ENCODE measurements around the gene SIKE1. TPM values are rescaled to one million over a fixed set of nuclear protein-coding genes. Genes with fewer than 3 reads are reported as not detected.
"Not testable (repeated sequence)": the region's sequence is repeated elsewhere in the genome, so short reads cannot be mapped to it uniquely, and the experiment has no call there.

Gene SIKE1
- total and polyA plus RNA-seq, 4 donors, result 18.8 to 40.1 (median 27.0) TPM

DNA sequence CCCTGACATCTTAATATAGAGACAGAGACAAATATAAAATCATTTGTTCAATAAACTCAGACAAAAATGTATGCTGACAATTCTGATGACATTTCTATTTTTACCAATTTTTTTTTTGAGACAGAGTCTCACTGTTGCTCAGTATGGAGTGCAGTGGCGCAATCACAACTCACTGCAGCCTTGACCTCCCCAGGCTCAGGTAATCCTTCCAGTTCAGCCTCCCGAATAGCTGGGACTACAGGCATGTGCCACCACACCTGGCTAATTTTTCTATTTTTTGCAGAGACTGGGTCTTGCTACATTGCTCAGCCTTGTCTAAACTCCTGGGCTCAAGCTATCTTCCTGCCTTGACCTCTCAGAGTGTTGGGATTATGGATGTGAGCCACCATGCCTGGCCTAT is 13.6 kb upstream of the SIKE1 start:
- DNase-seq (no peak), ATAC-seq (ENCODE audit: low FRiP score) (no peak)
- Histone ChIP-seq H3K27me3 (ENCODE audit: control insufficient read depth in 1 of 2, insufficient read depth in 2 of 2, low read length in 1 of 2) (no peaks in the 10 kb centered on the region), H3K4me1 (ENCODE audit: control insufficient read depth in 1 of 2, insufficient read depth in 2 of 2, low read length in 2 of 2) (no peaks in the 10 kb centered on the region), H3K27ac (ENCODE audit: low read depth in 1 of 2, low read length in 2 of 2) (no peak overlapping the region), H3K9me3 (ENCODE audit: control insufficient read depth, low read length) (no peaks in the 10 kb centered on the region), H3K36me3 (ENCODE audit: control insufficient read depth in 1 of 2, insufficient read depth in 2 of 2, low read length in 1 of 2) (no peaks in the 10 kb centered on the region), H3K4me3 (ENCODE audit: low read length in 2 of 2) (no peak overlapping the region)
- intact Hi-C loops (cut with DNase I), result no loop called here
- WGBS, 2 donors, result 84% methylated on average over 2 of the region's 2 CpGs

DNA sequence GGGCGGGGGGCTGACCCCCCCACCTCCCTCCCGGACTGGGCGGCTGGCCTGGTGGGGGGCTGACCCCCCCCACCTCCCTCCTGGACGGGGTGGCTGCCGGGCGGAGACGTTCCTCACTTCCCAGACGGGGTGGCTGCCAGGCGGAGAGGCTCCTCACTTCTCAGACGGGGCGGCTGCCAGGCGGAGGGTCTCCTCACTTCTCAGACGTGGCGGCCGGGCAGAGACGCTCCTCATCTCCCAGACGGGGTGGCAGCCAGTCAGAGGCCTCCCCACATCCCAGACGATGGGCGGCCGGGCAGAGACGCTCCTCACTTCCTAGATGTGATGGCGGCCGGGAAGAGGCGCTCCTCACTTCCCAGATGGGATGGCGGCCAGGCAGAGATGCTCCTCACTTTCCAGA is 10.1 kb upstream of the SIKE1 start:
- DNase-seq; H3K4me3 ChIP-seq (ENCODE audit: low read length in 2 of 2); intact Hi-C loops (cut with DNase I); H3K27me3 ChIP-seq (ENCODE audit: control insufficient read depth in 1 of 2, insufficient read depth in 2 of 2, low read length in 1 of 2); H3K36me3 ChIP-seq (ENCODE audit: control insufficient read depth in 1 of 2, insufficient read depth in 2 of 2, low read length in 1 of 2); H3K27ac ChIP-seq (ENCODE audit: low read depth in 1 of 2, low read length in 2 of 2); ATAC-seq (ENCODE audit: low FRiP score); H3K4me1 ChIP-seq (ENCODE audit: control insufficient read depth in 1 of 2, insufficient read depth in 2 of 2, low read length in 2 of 2); H3K9me3 ChIP-seq (ENCODE audit: control insufficient read depth, low read length): not testable (repeated sequence)
- 93 to 97% methylated on average over 10 to 25 of the region's 25 CpGs for WGBS, 2 donors

GRCh38 chr1:114786440-114786839 is 6.0 kb upstream of the SIKE1 start:
- H3K27ac ChIP-seq (ENCODE audit: low read depth in 1 of 2, low read length in 2 of 2); H3K4me1 ChIP-seq (ENCODE audit: control insufficient read depth in 1 of 2, insufficient read depth in 2 of 2, low read length in 2 of 2); H3K36me3 ChIP-seq (ENCODE audit: control insufficient read depth in 1 of 2, insufficient read depth in 2 of 2, low read length in 1 of 2); ATAC-seq (ENCODE audit: low FRiP score); H3K9me3 ChIP-seq (ENCODE audit: control insufficient read depth, low read length); intact Hi-C loops (cut with DNase I); H3K4me3 ChIP-seq (ENCODE audit: low read length in 2 of 2); DNase-seq; H3K27me3 ChIP-seq (ENCODE audit: control insufficient read depth in 1 of 2, insufficient read depth in 2 of 2, low read length in 1 of 2): not testable (repeated sequence)
- WGBS, 2 donors, result 88 to 93% methylated on average over 1 of the region's 1 CpG

- H3K4me1 ChIP-seq (ENCODE audit: control insufficient read depth in 1 of 2, insufficient read depth in 2 of 2, low read length in 2 of 2), result peaks cover 0 to 2% of the 10 kb centered on the region in 2 donors
- no peaks in the 10 kb centered on the region for H3K36me3 ChIP-seq (ENCODE audit: control insufficient read depth in 1 of 2, insufficient read depth in 2 of 2, low read length in 1 of 2)
- no peak for ATAC-seq (ENCODE audit: low FRiP score)
- H3K27me3 ChIP-seq (ENCODE audit: control insufficient read depth in 1 of 2, insufficient read depth in 2 of 2, low read length in 1 of 2), result no peaks in the 10 kb centered on the region
- no peak overlapping the region for H3K27ac ChIP-seq (ENCODE audit: low read depth in 1 of 2, low read length in 2 of 2)
- intact Hi-C loops (cut with DNase I), result no loop called here
- no peak for DNase-seq
- 78 to 80% methylated on average over 5 of the region's 5 CpGs for WGBS, 2 donors
- H3K9me3 ChIP-seq (ENCODE audit: control insufficient read depth, low read length), result no peaks in the 10 kb centered on the region
- H3K4me3 ChIP-seq (ENCODE audit: low read length in 2 of 2), result no peak overlapping the region
Measured at GRCh38 chr1:114782476-114782875, 2.0 kb upstream of the SIKE1 start.

DNA sequence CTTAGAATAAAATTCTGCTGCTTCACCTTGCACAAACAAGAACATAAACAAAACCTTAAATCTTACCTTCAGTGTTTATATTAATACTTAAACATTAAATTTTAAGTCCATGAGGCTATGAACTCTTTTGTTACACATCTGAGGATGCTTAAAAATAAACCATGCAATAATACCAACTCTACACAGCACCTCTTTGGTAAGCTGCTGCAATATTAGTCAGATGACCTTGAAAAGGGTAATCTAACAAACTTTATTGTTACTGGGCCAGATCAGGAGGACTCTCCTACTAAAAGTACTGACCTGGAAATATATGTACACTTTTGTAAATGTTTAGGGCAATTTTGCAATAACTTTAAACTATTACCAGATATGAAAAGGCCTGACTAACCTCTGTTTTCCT is 763 bp downstream of the SIKE1 start:
- no peaks in the 10 kb centered on the region for H3K36me3 ChIP-seq (ENCODE audit: control insufficient read depth in 1 of 2, insufficient read depth in 2 of 2, low read length in 1 of 2)
- intact Hi-C loops (cut with DNase I), result loop anchor here in 1 of 2 donors (2.0 kb wide), 1 partner anchor 63 kb away; the partner anchor contains the start of gene NRAS
- peaks cover 0 to 2% of the 10 kb centered on the region in 2 donors for H3K4me1 ChIP-seq (ENCODE audit: control insufficient read depth in 1 of 2, insufficient read depth in 2 of 2, low read length in 2 of 2)
- no peaks in the 10 kb centered on the region for H3K9me3 ChIP-seq (ENCODE audit: control insufficient read depth, low read length)
- ATAC-seq (ENCODE audit: low FRiP score) (no peak), DNase-seq (no peak)
- H3K4me3 ChIP-seq (ENCODE audit: low read length in 2 of 2), result peak overlapping the region; percentile 7 to 44
- H3K27ac ChIP-seq (ENCODE audit: low read depth in 1 of 2, low read length in 2 of 2), result peak overlapping the region in 1 of 2 donors; percentile 50
- H3K27me3 ChIP-seq (ENCODE audit: control insufficient read depth in 1 of 2, insufficient read depth in 2 of 2, low read length in 1 of 2), result no peaks in the 10 kb centered on the region

DNA sequence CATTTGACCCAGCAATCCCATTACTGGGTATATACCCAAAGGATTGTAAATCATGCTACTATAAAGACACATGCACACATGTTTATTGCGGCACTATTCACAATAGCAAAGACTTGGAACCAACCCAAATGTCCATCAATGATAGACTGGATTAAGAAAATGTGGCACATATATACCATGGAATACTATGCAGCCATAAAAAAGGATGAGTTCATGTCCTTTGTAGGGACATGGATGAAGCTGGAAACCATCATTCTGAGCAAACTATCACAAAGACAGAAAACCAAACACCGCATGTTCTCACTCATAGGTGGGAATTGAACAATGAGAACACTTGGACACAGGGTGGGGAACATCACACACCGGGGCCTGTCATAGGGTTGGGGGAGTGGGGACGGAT is 3.8 kb downstream of the SIKE1 start:
- H3K4me1 ChIP-seq (ENCODE audit: control insufficient read depth in 1 of 2, insufficient read depth in 2 of 2, low read length in 2 of 2); DNase-seq; intact Hi-C loops (cut with DNase I); H3K9me3 ChIP-seq (ENCODE audit: control insufficient read depth, low read length); H3K4me3 ChIP-seq (ENCODE audit: low read length in 2 of 2); H3K27me3 ChIP-seq (ENCODE audit: control insufficient read depth in 1 of 2, insufficient read depth in 2 of 2, low read length in 1 of 2); ATAC-seq (ENCODE audit: low FRiP score); H3K27ac ChIP-seq (ENCODE audit: low read depth in 1 of 2, low read length in 2 of 2); H3K36me3 ChIP-seq (ENCODE audit: control insufficient read depth in 1 of 2, insufficient read depth in 2 of 2, low read length in 1 of 2): not testable (repeated sequence)
- WGBS, 2 donors, result 97 to 100% methylated on average over 3 to 4 of the region's 4 CpGs

- intact Hi-C loops (cut with DNase I), result no loop called here
- DNase-seq (no peak), ATAC-seq (ENCODE audit: low FRiP score) (no peak)
- no peaks in the 10 kb centered on the region for H3K27me3 ChIP-seq (ENCODE audit: control insufficient read depth in 1 of 2, insufficient read depth in 2 of 2, low read length in 1 of 2)
- WGBS, 2 donors, result 96 to 100% methylated on average over 1 of the region's 1 CpG
- no peak overlapping the region for H3K4me3 ChIP-seq (ENCODE audit: low read length in 2 of 2)
- no peak overlapping the region for H3K27ac ChIP-seq (ENCODE audit: low read depth in 1 of 2, low read length in 2 of 2)
- no peaks in the 10 kb centered on the region for H3K9me3 ChIP-seq (ENCODE audit: control insufficient read depth, low read length)
- H3K36me3 ChIP-seq (ENCODE audit: control insufficient read depth in 1 of 2, insufficient read depth in 2 of 2, low read length in 1 of 2), result peaks cover 0 to 1% of the 10 kb centered on the region in 2 donors
- no peaks in the 10 kb centered on the region for H3K4me1 ChIP-seq (ENCODE audit: control insufficient read depth in 1 of 2, insufficient read depth in 2 of 2, low read length in 2 of 2)
Measured at GRCh38 chr1:114771992-114772391, 8.5 kb downstream of the SIKE1 start.

DNA sequence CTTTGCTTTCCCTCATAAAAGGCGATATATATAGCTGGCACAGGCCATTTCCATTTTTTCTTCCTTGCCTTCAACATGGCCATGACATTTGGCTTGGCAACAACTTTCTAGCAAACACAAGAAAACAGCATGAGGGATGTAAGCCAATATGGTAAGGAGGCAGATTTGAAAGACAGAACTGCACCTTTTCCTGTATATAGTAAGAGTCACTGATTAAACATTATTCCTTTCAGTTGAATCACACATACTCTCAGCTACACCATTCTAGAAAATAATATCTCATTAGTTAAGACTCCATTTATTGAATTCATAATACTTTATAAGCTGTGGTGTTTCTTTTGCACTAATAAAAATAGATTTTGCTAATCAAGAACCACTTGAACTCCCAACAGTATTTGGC is 9.5 kb downstream of the SIKE1 start:
- ATAC-seq (ENCODE audit: low FRiP score) (no peak), DNase-seq (no peak)
- H3K9me3 ChIP-seq (ENCODE audit: control insufficient read depth, low read length), result no peaks in the 10 kb centered on the region
- 87 to 93% methylated on average over 1 of the region's 1 CpG for WGBS, 2 donors
- intact Hi-C loops (cut with DNase I), result no loop called here
- no peak overlapping the region for H3K4me3 ChIP-seq (ENCODE audit: low read length in 2 of 2)
- no peaks in the 10 kb centered on the region for H3K4me1 ChIP-seq (ENCODE audit: control insufficient read depth in 1 of 2, insufficient read depth in 2 of 2, low read length in 2 of 2)
- H3K36me3 ChIP-seq (ENCODE audit: control insufficient read depth in 1 of 2, insufficient read depth in 2 of 2, low read length in 1 of 2), result peaks cover 0 to 1% of the 10 kb centered on the region in 2 donors
- no peaks in the 10 kb centered on the region for H3K27me3 ChIP-seq (ENCODE audit: control insufficient read depth in 1 of 2, insufficient read depth in 2 of 2, low read length in 1 of 2)
- no peak overlapping the region for H3K27ac ChIP-seq (ENCODE audit: low read depth in 1 of 2, low read length in 2 of 2)

- no peak overlapping the region for H3K4me3 ChIP-seq (ENCODE audit: low read length in 2 of 2)
- no peak for ATAC-seq (ENCODE audit: low FRiP score)
- no peaks in the 10 kb centered on the region for H3K9me3 ChIP-seq (ENCODE audit: control insufficient read depth, low read length)
- H3K4me1 ChIP-seq (ENCODE audit: control insufficient read depth in 1 of 2, insufficient read depth in 2 of 2, low read length in 2 of 2), result no peaks in the 10 kb centered on the region
- no peaks in the 10 kb centered on the region for H3K27me3 ChIP-seq (ENCODE audit: control insufficient read depth in 1 of 2, insufficient read depth in 2 of 2, low read length in 1 of 2)
- no peak for DNase-seq
- intact Hi-C loops (cut with DNase I), result no loop called here
- H3K36me3 ChIP-seq (ENCODE audit: control insufficient read depth in 1 of 2, insufficient read depth in 2 of 2, low read length in 1 of 2), result no peaks in the 10 kb centered on the region
- 86 to 89% methylated on average over 4 of the region's 4 CpGs for WGBS, 2 donors
- no peak overlapping the region for H3K27ac ChIP-seq (ENCODE audit: low read depth in 1 of 2, low read length in 2 of 2)
Measured at GRCh38 chr1:114764689-114765088, 15.8 kb downstream of the SIKE1 start.

Data from aorta (tissue), 5 donors.